Adrenal gland (tissue), 5 donors: ENCODE data around the gene MALT1.

Experiments used
- POLR2A ChIP-seq, 2 donors: fragments of 450-650 bp; IDR thresholded peaks; one replicate each; pipeline ENCODE4 v1.6.1; 2017; ENCODE audit warnings: antibody characterized with exemption in 2 of 2, mild to moderate bottlenecking in 2 of 2, moderate library complexity in 1 of 2
- TF ChIP-seq, protein P1 (sequence below), 6 experiments: fragments of 450-650 bp in 4 of 6; fragments of 200-600 bp in 2 of 6; sonication (generic) in 1 of 6; IDR thresholded peaks; 1 replicate in 5 of 6; 2 replicates in 1 of 6; pipeline versions ENCODE4 v1.5.1 to v1.8.0; 2016 to 2021; ENCODE audit warnings: antibody characterized with exemption in 6 of 6, mild to moderate bottlenecking in 2 of 6, moderate library complexity in 1 of 6
- donor health status: DM: no; HTN: no; CAD: no.

DNA sequence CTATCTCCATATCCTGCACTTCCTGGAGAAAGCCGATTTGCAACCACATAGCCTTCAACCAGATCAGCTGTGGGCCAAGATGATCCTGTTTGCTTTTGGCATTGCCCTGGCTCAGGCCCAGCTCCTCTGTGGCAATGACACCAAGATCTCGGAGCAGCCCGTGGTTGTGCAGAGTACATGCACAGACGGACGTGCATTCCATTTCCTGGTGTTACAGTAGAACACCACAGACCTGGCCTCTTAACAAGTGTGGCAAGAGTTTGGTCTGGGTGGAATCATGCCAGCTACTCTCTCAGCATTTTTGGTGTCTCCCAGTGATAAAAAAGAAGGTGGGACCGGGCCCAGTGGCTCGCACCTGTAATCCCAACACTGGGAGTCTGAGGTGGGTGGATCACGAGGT is 20.0 kb downstream of the MALT1 start:
- TF ChIP-seq, protein P1, sequence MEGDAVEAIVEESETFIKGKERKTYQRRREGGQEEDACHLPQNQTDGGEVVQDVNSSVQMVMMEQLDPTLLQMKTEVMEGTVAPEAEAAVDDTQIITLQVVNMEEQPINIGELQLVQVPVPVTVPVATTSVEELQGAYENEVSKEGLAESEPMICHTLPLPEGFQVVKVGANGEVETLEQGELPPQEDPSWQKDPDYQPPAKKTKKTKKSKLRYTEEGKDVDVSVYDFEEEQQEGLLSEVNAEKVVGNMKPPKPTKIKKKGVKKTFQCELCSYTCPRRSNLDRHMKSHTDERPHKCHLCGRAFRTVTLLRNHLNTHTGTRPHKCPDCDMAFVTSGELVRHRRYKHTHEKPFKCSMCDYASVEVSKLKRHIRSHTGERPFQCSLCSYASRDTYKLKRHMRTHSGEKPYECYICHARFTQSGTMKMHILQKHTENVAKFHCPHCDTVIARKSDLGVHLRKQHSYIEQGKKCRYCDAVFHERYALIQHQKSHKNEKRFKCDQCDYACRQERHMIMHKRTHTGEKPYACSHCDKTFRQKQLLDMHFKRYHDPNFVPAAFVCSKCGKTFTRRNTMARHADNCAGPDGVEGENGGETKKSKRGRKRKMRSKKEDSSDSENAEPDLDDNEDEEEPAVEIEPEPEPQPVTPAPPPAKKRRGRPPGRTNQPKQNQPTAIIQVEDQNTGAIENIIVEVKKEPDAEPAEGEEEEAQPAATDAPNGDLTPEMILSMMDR (IDR thresholded peaks at IDR 0.05), result no peak
- TF ChIP-seq POLR2A (IDR thresholded peaks at IDR 0.05), result no peak
